HCT116 (cell line): ENCODE measurements around the gene SGF29.
"Not testable (repeated sequence)": the region's sequence is repeated elsewhere in the genome, so short reads cannot be mapped to it uniquely, and the experiment has no call there.

ENCODE experiments used
- POLR2A ChIP-seq: IDR thresholded peaks from 2 replicates; pipeline ENCODE4 v1.7.0; 2011; ENCODE audit warnings: borderline replicate concordance; ENCODE audit not compliant: insufficient read depth, insufficient read length; ENCODE audit errors: extremely low read depth
- TF ChIP-seq, protein P1 (sequence below), 3 experiments: fragments of 200-600 bp in 1 of 3; sonication (generic) in 1 of 3; IDR thresholded peaks in 2 of 3; conservative IDR thresholded peaks in 1 of 3; 2 replicates each; pipeline ENCODE4 v1.5.1; 2012 to 2017; ENCODE audit warnings: low read depth in 2 of 3, low read length in 2 of 3, antibody characterized with exemption in 1 of 3, borderline replicate concordance in 1 of 3, control low read depth in 1 of 3, mild to moderate bottlenecking in 1 of 3, mixed read lengths in 1 of 3, mixed run types in 1 of 3, moderate library complexity in 1 of 3; ENCODE audit not compliant: insufficient read depth in 1 of 3

GRCh38 chr16:28527100-28527785 is 26.5 kb upstream of the SGF29 start:
- TF ChIP-seq, protein P1, sequence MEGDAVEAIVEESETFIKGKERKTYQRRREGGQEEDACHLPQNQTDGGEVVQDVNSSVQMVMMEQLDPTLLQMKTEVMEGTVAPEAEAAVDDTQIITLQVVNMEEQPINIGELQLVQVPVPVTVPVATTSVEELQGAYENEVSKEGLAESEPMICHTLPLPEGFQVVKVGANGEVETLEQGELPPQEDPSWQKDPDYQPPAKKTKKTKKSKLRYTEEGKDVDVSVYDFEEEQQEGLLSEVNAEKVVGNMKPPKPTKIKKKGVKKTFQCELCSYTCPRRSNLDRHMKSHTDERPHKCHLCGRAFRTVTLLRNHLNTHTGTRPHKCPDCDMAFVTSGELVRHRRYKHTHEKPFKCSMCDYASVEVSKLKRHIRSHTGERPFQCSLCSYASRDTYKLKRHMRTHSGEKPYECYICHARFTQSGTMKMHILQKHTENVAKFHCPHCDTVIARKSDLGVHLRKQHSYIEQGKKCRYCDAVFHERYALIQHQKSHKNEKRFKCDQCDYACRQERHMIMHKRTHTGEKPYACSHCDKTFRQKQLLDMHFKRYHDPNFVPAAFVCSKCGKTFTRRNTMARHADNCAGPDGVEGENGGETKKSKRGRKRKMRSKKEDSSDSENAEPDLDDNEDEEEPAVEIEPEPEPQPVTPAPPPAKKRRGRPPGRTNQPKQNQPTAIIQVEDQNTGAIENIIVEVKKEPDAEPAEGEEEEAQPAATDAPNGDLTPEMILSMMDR (IDR thresholded peaks at IDR 0.05 in 2 of 3, conservative IDR thresholded peaks at IDR 0.05 in 1 of 3; ENCODE audit: borderline replicate concordance in 1 of 3, insufficient read depth in 1 of 3, low read depth in 2 of 3, low read length in 2 of 3) = not testable (repeated sequence)
- not testable (repeated sequence) for TF ChIP-seq POLR2A
